ENCODE measurements around the gene EPN2. TPM values are rescaled to one million over a fixed set of nuclear protein-coding genes. Genes with fewer than 3 reads are reported as not detected.
"Not testable (repeated sequence)": the region's sequence is repeated elsewhere in the genome, so short reads cannot be mapped to it uniquely, and the experiment has no call there.

Gene EPN2
- total RNA-seq, 2 donors from 2014 or later: 2.6 to 9.7 TPM

GRCh38 chr17:19275457-19276127 lies 38.4 kb downstream of the EPN2 start:
- Mint-ChIP-seq H3K9me3 (no peaks in the 10 kb centered on the region), H3K36me3 (no peaks in the 10 kb centered on the region), H3K27ac (no peak overlapping the region)
- DNase-seq (ENCODE audit: low spot score in 2 of 2) (no peak), ATAC-seq (peak in 1 of 2 donors; percentile 58)

- ATAC-seq; H3K27ac Mint-ChIP-seq; H3K9me3 Mint-ChIP-seq; DNase-seq (ENCODE audit: low spot score in 2 of 2); H3K36me3 Mint-ChIP-seq: not testable (repeated sequence)
Observed at GRCh38 chr17:19278284-19278683, 41.1 kb downstream of the EPN2 start.

- no peak for ATAC-seq
- no peaks in the 10 kb centered on the region for H3K9me3 Mint-ChIP-seq
- H3K36me3 Mint-ChIP-seq: peaks cover 0 to 7% of the 10 kb centered on the region in 2 donors
- DNase-seq (ENCODE audit: low spot score in 2 of 2): no peak
- no peak overlapping the region for H3K27ac Mint-ChIP-seq
Observed at GRCh38 chr17:19278729-19279128, 41.6 kb downstream of the EPN2 start.

- H3K27ac Mint-ChIP-seq: no peak overlapping the region
- DNase-seq (ENCODE audit: low spot score in 2 of 2) (no peak), ATAC-seq (no peak)
- peaks cover 0 to 7% of the 10 kb centered on the region in 2 donors for H3K36me3 Mint-ChIP-seq
- H3K9me3 Mint-ChIP-seq: no peaks in the 10 kb centered on the region
Observed at GRCh38 chr17:19281161-19281560, 44.0 kb downstream of the EPN2 start.

DNA sequence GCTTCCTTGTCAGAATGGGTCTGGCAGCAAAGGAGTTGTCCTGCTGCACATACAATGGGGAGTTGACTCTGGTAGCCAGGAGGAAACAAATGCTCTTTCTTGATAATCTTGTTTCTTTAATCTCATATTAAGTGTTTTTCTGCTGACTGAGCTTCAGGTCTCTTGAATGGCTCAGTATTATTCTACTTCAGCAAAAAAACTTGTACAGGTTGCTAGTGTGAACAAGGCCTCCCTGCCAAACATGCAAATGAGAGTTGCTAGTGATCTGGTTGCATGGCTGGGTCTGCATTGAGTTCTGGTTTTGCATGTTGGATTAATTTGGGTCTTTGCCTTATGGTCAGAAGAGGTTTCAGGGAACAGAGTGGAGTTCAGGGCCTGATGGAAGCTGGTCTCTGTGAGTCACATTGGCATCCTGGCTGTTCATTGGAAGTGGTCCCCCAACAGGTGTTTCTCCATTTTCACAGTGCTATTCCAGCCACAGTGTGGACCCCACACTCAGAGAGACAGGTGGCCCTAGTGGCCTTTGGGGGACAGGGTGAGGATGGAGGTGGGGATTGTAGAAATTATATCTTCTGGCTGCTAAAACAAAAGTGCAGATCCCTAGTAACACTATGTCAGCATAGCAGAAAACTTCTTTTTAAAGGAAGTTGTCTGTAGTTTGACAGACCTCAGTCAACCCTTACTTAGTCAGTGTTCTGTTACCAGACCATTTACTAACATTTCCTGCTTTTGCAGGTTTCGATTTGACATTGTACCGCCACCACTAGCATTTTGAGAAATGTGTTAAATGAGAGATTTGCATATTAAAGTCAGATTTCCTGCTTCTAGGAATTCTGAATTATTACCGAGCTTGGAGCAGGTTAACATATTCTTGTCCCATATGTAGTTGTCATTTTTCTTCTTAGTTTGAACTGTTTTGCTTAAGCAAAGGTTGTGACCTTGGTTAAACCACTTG lies 47.1 kb downstream of the EPN2 start:
- Mint-ChIP-seq H3K27ac (no peak overlapping the region), H3K9me3 (no peaks in the 10 kb centered on the region), H3K36me3 (peaks cover 0 to 7% of the 10 kb centered on the region in 2 donors)
- DNase-seq (ENCODE audit: low spot score in 2 of 2) (no peak), ATAC-seq (peak; percentile 74 to 83)

DNA sequence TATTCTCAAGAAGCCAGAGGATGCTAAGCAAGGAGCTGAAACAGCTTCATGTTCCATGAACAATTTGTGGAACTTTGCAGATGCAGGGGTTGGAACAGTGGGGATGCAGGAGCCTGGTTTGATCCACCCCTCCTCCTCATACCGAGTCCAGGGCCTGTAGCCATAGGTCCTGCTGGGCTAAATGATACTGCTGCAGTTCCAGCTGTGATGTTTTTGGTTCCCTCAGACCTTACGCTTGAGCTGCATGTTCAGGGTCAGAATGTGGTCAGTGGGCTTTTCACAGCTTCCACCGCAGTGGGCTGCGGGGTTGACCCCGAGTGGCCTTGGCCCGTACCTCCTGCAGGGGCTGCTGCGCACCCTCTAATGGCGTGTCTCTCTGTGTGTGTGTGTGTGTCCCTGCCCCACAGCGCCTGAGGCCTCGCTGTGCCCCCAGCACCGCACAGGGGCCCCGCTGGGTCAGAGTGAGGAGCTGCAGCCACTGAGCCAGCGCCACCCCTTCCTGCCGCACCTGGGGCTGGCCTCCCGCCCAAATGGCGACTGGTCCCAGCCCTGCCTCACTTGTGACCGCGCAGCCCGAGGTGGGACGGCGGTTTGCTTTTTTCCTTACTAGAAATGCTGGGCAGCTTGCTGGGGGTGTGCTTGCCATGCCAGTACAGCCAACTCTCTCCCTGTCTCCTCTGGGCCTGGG lies 48.2 kb downstream of the EPN2 start:
- peak overlapping the region in 1 of 2 donors; percentile 25 for H3K27ac Mint-ChIP-seq

GRCh38 chr17:19286751-19287341 lies 49.7 kb downstream of the EPN2 start:
- ATAC-seq (no peak), DNase-seq (ENCODE audit: low spot score in 2 of 2) (no peak)
- Mint-ChIP-seq H3K9me3 (no peaks in the 10 kb centered on the region), H3K27ac (no peak overlapping the region), H3K36me3 (peaks cover 0 to 7% of the 10 kb centered on the region in 2 donors)

More for the DNA sequence above, 48.2 kb downstream of the EPN2 start:
- ATAC-seq (no peak), DNase-seq (ENCODE audit: low spot score in 2 of 2) (no peak)
- no peaks in the 10 kb centered on the region for H3K9me3 Mint-ChIP-seq
- H3K36me3 Mint-ChIP-seq: peaks cover 0 to 7% of the 10 kb centered on the region in 2 donors

DNA sequence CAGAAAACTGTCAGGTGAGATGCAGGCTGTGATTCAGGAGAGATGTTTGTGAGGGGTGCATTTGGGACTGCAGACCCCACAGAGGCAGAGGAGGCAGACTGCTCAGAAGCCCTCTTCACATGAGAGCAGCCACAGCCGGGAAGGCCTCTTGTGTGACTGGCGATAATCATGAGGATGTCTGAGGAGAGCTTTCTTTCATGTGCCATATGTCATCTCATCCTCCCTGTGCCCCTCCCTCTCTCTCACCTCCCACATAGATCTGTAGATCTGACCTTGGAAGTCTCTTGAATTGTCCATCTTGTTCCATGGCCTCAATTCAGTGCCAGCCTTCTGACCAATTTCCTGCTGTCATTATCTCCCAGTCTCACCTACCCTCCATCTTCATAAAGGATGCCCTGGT lies 50.5 kb downstream of the EPN2 start:
- DNase-seq (ENCODE audit: low spot score in 2 of 2) (no peak), ATAC-seq (no peak)
- H3K9me3 Mint-ChIP-seq: no peaks in the 10 kb centered on the region
- peaks cover 0 to 6% of the 10 kb centered on the region in 2 donors for H3K36me3 Mint-ChIP-seq
- H3K27ac Mint-ChIP-seq: no peak overlapping the region

- Mint-ChIP-seq H3K27ac (no peak overlapping the region), H3K36me3 (no peaks in the 10 kb centered on the region), H3K9me3 (no peaks in the 10 kb centered on the region)
- DNase-seq (ENCODE audit: low spot score in 2 of 2) (no peak), ATAC-seq (no peak)
Observed at GRCh38 chr17:19288453-19288852, 51.3 kb downstream of the EPN2 start.

- H3K36me3 Mint-ChIP-seq: no peaks in the 10 kb centered on the region
- H3K9me3 Mint-ChIP-seq: no peaks in the 10 kb centered on the region
- no peak for DNase-seq (ENCODE audit: low spot score in 2 of 2)
- no peak for ATAC-seq
- H3K27ac Mint-ChIP-seq: no peak overlapping the region
Observed at GRCh38 chr17:19290066-19290705, 53.0 kb downstream of the EPN2 start.

GRCh38 chr17:19291646-19292376 lies 54.6 kb downstream of the EPN2 start:
- no peak for ATAC-seq
- no peak for DNase-seq (ENCODE audit: low spot score in 2 of 2)
- Mint-ChIP-seq H3K27ac (no peak overlapping the region), H3K36me3 (no peaks in the 10 kb centered on the region), H3K9me3 (no peaks in the 10 kb centered on the region)

GRCh38 chr17:19292377-19292711 lies 55.2 kb downstream of the EPN2 start:
- DNase-seq (ENCODE audit: low spot score in 2 of 2) (no peak), ATAC-seq (no peak)
- H3K36me3 Mint-ChIP-seq: no peaks in the 10 kb centered on the region
- H3K27ac Mint-ChIP-seq: no peak overlapping the region
- no peaks in the 10 kb centered on the region for H3K9me3 Mint-ChIP-seq

DNA sequence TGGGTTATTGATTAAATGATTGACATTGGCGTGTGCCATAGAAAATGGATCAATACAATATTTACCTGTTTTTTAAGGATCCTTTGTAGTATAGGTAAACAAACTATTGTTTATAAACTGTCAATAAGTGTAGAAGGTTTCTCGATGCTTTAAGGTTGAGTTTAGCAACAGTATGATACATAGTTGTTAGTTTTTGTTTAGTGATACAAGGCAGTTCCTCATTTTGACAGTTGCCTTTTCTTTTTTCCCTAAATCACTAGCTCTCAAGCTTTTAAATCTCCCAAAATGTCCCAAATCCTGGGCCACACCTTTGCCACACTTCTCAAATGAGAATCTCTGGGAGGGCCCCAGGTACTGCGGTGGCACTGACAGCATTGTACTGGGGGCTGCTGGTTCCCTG lies 57.3 kb downstream of the EPN2 start:
- ATAC-seq: no peak
- Mint-ChIP-seq H3K36me3 (no peaks in the 10 kb centered on the region), H3K9me3 (no peaks in the 10 kb centered on the region), H3K27ac (no peak overlapping the region)
- no peak for DNase-seq (ENCODE audit: low spot score in 2 of 2)

DNA sequence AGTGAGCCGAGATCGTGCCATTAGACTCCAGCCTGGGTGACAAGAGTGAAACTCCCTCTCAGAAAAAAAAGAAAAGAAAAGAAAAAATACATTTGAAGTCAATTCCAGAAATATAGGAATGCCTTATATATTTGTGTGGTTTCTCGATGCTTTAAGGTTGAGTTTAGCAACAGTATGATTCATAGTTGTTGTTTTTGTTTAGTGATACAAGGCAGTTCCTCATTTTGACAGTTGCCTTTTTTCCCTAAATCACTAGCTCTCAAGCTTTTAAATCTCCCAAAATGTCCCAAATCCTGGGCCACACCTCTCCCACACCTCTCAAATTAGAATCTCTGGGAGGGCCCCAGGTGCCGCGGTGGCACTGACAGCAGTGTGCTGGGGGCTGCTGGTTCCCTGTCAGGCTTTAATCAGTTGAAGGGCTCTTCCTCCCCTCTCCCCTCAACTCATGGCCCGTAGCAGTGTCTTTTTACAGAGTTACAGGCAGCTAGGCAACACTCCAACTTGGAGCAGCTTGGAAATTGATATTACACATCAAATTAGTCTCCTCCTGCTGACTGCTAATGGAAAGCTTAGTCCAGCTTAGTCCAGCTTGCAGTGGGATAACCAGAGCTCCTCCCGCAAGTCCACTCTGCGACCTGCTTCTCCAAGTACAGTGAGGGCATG lies 58.4 kb downstream of the EPN2 start:
- H3K9me3 Mint-ChIP-seq: no peaks in the 10 kb centered on the region
- ATAC-seq (no peak), DNase-seq (ENCODE audit: low spot score in 2 of 2) (no peak)
- H3K36me3 Mint-ChIP-seq: no peaks in the 10 kb centered on the region
- H3K27ac Mint-ChIP-seq: no peak overlapping the region

All from activated naive CD4-positive, alpha-beta T cell treated with anti-CD3 and anti-CD28 coated beads, Interleukin-2, amount 50 U/mL, for 72 hours (primary cell).